CD1c-positive myeloid dendritic cell (primary cell): ENCODE results near the gene C11orf71.

Experiments
- DNase-seq: peaks from one replicate; pipeline ENCODE4 v3.0.0-alpha.2; 2016; ENCODE audit errors: extremely low spot score

The C11orf71 gene

GRCh38 chr11:114358716-114359115, 41.6 kb downstream of the C11orf71 start:
- no peak for DNase-seq

GRCh38 chr11:114354076-114354475, 46.2 kb downstream of the C11orf71 start:
- no peak for DNase-seq

- DNase-seq = no peak
These were observed 46.9 kb downstream of the C11orf71 start for GRCh38 chr11:114353443-114353842.

- DNase-seq = no peak
These were observed 50.3 kb downstream of the C11orf71 start for GRCh38 chr11:114350022-114350421.
